Progenitor cell of endocrine pancreas (in vitro differentiated cells): ENCODE data around the gene CFAP53. TPM values are rescaled to one million over a fixed set of nuclear protein-coding genes. Genes with fewer than 3 reads are reported as not detected.

Source experiments
- DNase-seq: peaks from one replicate; pipeline ENCODE4 v3.0.0; 2021; ENCODE audit warnings: low spot score; ENCODE audit not compliant: unreplicated experiment
- H3K27ac Mint-ChIP-seq: 2 replicates; pipeline ENCODE4 v1.8.0; 2021; ENCODE audit warnings: mild to moderate bottlenecking, moderate library complexity, mixed read lengths
- H3K27me3 Mint-ChIP-seq: 2 replicates; pipeline ENCODE4 v1.8.0; 2021; ENCODE audit warnings: mixed read lengths
- H3K36me3 Mint-ChIP-seq: 2 replicates; pipeline ENCODE4 v1.8.0; 2022; ENCODE audit warnings: mixed read lengths; ENCODE audit not compliant: insufficient read depth
- H3K4me1 Mint-ChIP-seq: 2 replicates; pipeline ENCODE4 v1.8.0; 2021; ENCODE audit warnings: low read depth, mixed read lengths
- H3K4me3 Mint-ChIP-seq: 2 replicates; pipeline ENCODE4 v1.8.0; 2021; ENCODE audit warnings: low read depth, mild to moderate bottlenecking, moderate library complexity, mixed read lengths
- H3K9me3 Mint-ChIP-seq: 2 replicates; pipeline ENCODE4 v1.8.0; 2021; ENCODE audit warnings: low read depth, mixed read lengths
- total RNA-seq: library from RNA; stranded (reverse); gene quantifications from 2 replicates; pipeline ENCODE4 v1.2.1, GENCODE V29; 2021
- TF ChIP-seq, protein P1 (sequence below): fragments of 200-600 bp; sonication (generic); IDR thresholded peaks from one replicate; pipeline ENCODE4 v1.5.0; 2021; ENCODE audit warnings: antibody characterized with exemption, mild to moderate bottlenecking; ENCODE audit not compliant: unreplicated experiment

Gene CFAP53
- total RNA-seq, 1 donor from 2014 or later, result 1.7 TPM

DNA sequence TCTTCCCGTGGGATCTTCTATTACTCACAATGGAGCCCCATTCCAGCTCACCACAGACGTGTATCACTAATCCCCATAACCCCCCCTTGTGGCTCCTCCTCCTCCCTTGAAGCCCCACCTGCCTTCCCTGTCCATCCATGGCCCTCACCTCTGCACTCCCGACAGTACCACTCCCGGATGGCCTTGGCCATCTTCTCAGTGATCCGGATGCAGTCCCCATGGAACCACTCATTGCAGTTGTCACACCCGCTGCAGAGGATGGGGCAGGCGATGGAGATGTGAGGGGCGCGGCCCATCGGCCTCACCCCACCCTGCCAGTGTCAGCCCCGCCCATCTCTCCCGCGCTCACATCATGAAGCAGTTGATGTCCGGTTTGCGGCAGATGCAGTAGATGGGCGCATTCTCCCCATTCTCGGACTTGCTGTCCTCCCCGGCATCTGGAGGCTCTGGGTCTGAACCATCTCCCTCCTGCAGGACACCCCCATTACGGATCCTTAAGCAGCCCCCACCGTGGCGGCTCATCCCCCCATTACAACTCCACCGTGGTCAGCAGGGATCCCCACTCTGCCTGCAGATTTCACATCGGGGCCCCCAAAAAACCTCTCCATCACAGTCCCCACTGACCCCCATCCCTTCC, 20.2 kb upstream of the CFAP53 start:
- H3K27me3 Mint-ChIP-seq, result no peaks in the 10 kb centered on the region
- TF ChIP-seq, protein P1, sequence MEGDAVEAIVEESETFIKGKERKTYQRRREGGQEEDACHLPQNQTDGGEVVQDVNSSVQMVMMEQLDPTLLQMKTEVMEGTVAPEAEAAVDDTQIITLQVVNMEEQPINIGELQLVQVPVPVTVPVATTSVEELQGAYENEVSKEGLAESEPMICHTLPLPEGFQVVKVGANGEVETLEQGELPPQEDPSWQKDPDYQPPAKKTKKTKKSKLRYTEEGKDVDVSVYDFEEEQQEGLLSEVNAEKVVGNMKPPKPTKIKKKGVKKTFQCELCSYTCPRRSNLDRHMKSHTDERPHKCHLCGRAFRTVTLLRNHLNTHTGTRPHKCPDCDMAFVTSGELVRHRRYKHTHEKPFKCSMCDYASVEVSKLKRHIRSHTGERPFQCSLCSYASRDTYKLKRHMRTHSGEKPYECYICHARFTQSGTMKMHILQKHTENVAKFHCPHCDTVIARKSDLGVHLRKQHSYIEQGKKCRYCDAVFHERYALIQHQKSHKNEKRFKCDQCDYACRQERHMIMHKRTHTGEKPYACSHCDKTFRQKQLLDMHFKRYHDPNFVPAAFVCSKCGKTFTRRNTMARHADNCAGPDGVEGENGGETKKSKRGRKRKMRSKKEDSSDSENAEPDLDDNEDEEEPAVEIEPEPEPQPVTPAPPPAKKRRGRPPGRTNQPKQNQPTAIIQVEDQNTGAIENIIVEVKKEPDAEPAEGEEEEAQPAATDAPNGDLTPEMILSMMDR, result no peak
- peak overlapping the region; percentile 96 for H3K4me3 Mint-ChIP-seq
- H3K36me3 Mint-ChIP-seq, result peaks cover 16% of the 10 kb centered on the region
- H3K9me3 Mint-ChIP-seq, result no peaks in the 10 kb centered on the region
- H3K27ac Mint-ChIP-seq, result peak overlapping the region; percentile 100
- H3K4me1 Mint-ChIP-seq, result peaks cover 14% of the 10 kb centered on the region
- no peak for DNase-seq

DNA sequence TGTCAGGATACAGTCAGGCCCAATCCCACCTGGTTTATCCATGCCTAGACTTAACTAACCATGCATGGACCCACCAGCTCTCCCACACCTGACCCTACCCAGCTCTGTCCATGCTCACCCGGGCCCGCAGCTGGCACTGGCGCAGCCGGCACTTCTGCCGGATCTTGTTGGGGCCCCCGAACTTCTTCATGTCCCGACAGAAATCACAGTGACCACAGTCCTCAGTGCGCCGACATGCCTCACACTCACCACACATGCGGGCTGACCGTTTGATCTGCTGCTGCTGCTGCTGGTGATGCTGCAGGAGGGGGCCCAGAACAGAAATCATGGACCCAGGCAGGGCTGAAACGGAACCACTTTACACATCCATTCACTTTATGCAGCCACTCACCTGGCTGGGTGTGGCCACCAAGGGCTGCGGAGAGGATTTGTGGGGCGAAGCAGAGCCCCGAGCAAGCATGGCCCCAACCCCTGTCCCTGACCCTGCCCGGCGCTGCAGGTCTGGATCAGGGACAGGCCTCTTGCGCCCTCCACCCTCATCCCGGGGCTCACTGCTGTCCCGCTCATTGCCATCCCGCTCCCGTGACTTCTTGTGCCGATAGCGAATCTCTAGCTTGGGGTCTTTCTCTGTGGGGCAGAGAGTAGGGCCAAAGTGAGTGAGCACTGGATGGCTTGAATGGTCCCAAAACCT, 19.5 kb upstream of the CFAP53 start:
- H3K27ac Mint-ChIP-seq, result no peak overlapping the region
- peak overlapping the region; percentile 96 for H3K4me3 Mint-ChIP-seq
- H3K36me3 Mint-ChIP-seq, result peaks cover 16% of the 10 kb centered on the region
- peaks cover 18% of the 10 kb centered on the region for H3K4me1 Mint-ChIP-seq
- DNase-seq, result no peak
- no peaks in the 10 kb centered on the region for H3K27me3 Mint-ChIP-seq
- no peaks in the 10 kb centered on the region for H3K9me3 Mint-ChIP-seq
- TF ChIP-seq, protein P1, result no peak

DNA sequence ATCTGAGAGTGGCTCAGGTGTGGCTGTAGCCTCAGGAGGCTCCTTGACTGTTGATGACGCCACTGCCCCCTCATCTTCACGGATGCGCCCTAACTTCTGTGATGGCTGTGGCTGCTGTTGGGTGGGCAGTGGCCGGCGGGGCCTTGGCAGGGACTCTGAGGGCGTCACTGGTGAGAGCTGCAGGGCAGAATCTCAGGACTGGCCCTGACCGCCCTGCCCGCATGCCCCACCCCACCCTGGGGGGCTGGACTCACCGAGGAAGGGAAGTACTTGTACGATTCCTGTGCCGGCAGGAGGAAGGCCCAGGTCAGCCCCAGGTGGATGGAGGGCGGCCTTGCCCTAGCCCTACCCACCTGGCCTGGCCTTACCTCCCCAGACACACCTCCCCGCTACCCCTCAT, 18.8 kb upstream of the CFAP53 start:
- Mint-ChIP-seq H3K27ac (no peak overlapping the region), H3K9me3 (no peaks in the 10 kb centered on the region), H3K36me3 (peaks cover 16% of the 10 kb centered on the region), H3K4me3 (no peak overlapping the region), H3K4me1 (peaks cover 25% of the 10 kb centered on the region), H3K27me3 (no peaks in the 10 kb centered on the region)
- DNase-seq, result no peak
- TF ChIP-seq, protein P1, result no peak

DNA sequence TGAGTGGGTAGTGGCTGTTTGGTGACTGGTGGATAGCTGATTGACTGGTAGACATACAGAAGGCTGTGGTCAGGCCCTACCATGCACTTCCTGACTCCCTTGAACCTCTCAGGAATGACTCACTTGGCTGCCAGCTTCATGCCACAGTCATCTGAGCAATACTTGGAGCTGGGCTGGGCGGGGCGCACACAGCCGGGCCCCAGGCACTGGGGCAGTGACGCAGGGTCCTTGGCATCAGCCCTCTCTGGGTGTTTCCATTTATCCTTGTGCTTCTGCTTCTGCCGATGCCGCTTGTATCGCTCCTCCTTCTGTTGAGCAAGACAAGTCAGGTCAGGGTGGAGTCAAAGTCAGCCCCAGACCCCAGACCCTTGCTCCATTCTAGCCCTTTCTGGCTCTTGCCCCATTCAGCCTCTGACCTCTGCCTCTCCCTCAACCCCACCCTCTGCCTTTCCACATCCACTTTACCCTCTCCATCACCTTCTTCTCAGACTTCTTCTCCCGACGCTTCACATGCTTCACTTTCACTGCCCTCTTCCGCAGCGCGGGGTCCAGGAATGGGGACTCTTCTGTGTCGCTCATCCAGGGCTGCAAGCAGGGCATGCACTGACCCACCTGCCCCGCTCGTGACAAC, 18.1 kb upstream of the CFAP53 start:
- H3K27me3 Mint-ChIP-seq, result no peaks in the 10 kb centered on the region
- H3K4me3 Mint-ChIP-seq, result peak overlapping the region; percentile 44
- no peaks in the 10 kb centered on the region for H3K9me3 Mint-ChIP-seq
- H3K27ac Mint-ChIP-seq, result peak overlapping the region; percentile 21
- peaks cover 27% of the 10 kb centered on the region for H3K4me1 Mint-ChIP-seq
- DNase-seq, result no peak
- TF ChIP-seq, protein P1, result no peak
- H3K36me3 Mint-ChIP-seq, result peaks cover 16% of the 10 kb centered on the region

DNA sequence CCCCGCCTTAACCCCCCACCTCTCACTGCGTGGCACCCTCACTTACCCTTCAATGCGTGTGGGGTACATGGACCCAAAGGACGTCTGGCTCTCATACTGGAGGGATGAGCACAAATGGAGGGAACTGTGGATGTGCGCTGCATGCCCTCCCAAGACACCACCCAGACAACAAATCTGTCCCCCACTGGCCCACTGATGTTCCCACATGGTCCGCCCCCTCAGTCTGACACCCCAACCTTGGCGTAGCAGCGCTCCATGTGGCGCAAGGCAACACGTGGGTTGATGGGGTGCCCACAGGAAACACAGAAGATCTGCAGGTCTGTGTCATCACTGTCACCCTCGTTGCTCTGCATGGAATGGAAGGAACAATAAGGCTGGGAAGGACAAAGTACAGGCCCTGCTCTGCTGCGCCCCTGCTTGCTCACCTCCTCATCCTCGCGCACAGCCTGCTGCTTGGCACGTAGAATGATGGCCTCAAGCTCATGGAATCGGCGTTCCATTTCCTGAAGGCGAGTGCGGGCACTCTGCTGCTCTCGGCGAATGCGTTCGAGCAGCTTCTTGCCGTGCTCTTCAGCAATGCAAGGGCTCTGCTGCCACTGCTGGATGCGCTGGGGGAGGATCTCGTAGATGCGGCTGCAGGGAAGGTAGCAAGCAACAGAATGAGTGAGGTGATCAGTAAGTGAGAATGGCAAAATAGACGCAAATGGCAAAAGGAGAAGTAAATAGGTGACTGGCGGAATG, 17.3 kb upstream of the CFAP53 start:
- Mint-ChIP-seq H3K27me3 (no peaks in the 10 kb centered on the region), H3K4me1 (peaks cover 30% of the 10 kb centered on the region), H3K9me3 (no peaks in the 10 kb centered on the region), H3K4me3 (peak overlapping the region; percentile 44), H3K27ac (peak overlapping the region; percentile 21), H3K36me3 (peaks cover 17% of the 10 kb centered on the region)
- TF ChIP-seq, protein P1, result no peak
- no peak for DNase-seq
